Neural cell (in vitro differentiated cells): ENCODE results near the gene FUBP1.

Experiments
- CTCF ChIP-seq: fragments of 450-650 bp; IDR thresholded peaks from 2 replicates; pipeline ENCODE4 v1.5.1; 2014; ENCODE audit warnings: antibody characterized with exemption, mild to moderate bottlenecking, moderate library complexity; ENCODE audit not compliant: poor library complexity, severe bottlenecking
- EZH2 ChIP-seq: fragments of 200-600, 300-800 bp; shearing (Covaris generic), sonication (generic); IDR thresholded peaks from 2 replicates; pipeline ENCODE4 v1.6.1; 2014; ENCODE audit warnings: antibody characterized with exemption, low read length, borderline replicate concordance, mild to moderate bottlenecking; ENCODE audit not compliant: insufficient read depth, poor library complexity, severe bottlenecking
- REST ChIP-seq: IDR thresholded peaks from 2 replicates; pipeline ENCODE4 v1.6.1; 2012; ENCODE audit warnings: borderline replicate concordance

GRCh38 chr1:77978969-77979876 is at the start of gene FUBP1:
- peak; percentile 92 for TF ChIP-seq CTCF
- no peak for TF ChIP-seq EZH2
- peak; percentile 11 for TF ChIP-seq REST
